HG02763 (cell line): ENCODE results near the gene CCBE1.
"Not testable (repeated sequence)": the region's sequence is repeated elsewhere in the genome, so short reads cannot be mapped to it uniquely, and the experiment has no call there.

Experiments
- ATAC-seq: cut with Tn5 transposase; IDR thresholded peaks from one replicate; pipeline ENCODE4 v1.9.1; 2021; ENCODE audit warnings: mild to moderate bottlenecking, moderate library complexity; ENCODE audit not compliant: unreplicated experiment

The CCBE1 gene

DNA sequence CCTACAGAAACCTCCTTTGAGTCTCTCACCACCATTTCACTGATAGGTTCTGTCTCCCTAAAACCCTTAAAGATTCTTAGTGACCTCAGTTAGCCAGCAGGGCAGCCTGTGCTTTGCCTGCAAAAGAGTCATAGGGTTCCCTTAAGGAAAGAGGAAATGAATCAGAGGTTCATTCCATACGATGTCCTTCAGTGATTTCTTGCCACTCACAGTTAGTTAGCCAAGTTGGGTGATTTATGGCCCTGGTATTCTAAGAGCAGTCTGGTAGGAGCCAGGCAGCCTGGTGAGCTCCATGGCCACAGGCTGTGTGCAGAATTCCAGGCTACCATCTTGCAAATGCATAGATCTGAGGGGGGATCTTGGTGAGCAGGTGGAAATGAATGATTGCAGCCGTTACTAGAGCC lies 18.7 kb upstream of the CCBE1 start:
- ATAC-seq = no peak

DNA sequence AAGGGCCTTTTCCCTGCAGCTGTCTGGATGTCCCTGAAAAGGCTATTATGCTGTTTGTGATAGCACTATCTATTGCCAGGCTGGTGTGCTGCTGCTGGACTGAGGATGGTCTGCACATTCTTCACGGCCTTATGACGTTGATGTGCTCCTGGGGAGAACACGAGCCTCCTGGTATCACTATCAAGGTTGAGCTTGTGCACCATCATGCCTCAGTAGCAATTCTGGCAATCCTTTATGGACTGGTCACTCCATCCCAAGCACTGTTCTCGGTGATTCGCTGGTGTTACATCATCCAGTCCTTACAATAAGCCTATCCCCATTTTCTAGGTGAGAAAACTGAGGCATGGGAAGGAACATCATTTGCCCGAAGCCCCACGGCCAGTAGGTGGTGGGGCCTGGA lies 18.2 kb upstream of the CCBE1 start:
- no peak for ATAC-seq

DNA sequence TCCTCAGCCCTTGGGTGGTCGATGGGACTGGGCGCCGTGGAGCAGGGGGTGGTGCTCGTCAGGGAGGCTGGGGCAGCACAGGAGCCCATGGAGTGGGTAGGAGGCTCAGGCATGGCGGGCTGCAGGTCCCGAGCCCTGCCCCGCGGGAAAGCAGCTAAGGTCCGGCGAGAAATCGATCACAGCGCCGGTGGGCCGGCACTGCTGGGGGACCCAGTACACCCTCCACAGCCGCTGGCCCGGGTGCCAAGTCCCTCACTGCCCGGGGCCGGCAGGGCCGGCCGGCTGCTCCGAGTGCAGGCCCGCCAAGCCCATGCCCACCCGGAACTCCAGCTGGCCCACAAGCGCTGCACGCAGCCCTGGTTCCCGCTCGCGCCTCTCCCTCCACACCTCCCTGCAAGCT lies 16.9 kb upstream of the CCBE1 start:
- ATAC-seq = not testable (repeated sequence)

DNA sequence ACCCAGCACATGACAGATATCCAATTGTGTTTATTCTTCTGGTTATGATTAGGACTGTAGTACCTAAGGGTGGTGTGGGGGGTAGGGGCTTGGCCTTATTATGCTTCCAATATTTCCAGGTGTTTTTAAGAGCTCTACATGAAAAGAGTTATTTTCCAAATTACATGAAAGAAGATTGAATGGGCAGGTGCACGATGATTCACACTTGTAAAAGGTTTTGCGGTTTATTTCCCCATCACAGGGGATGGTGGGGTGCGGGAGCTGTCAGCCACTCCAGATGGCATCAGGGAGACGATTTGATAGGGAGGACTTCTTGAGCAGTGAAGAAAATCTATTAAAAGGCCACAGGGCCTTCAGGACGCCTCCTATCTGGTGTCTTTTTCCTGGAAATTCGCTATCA lies 15.1 kb upstream of the CCBE1 start:
- ATAC-seq = no peak

DNA sequence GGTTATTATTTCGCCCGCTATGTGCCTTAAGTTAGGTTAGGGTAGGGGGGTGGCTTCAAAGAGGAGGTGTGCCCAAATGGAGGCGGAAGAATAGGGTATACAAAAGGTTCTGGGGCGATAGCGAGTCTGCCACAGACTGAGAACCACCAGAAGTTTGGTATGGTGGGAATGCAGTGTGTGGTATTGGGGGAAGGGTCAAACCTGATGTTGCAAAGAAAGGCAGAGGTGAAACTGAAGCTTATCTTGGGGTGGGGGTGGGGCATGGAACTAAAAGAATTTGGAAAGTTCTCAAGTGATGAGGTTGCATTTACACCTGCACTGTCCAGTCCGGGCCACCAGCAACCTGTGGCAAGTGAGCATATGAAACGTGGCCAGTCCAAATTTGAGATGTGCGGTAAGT lies 11.8 kb upstream of the CCBE1 start:
- ATAC-seq = no peak

DNA sequence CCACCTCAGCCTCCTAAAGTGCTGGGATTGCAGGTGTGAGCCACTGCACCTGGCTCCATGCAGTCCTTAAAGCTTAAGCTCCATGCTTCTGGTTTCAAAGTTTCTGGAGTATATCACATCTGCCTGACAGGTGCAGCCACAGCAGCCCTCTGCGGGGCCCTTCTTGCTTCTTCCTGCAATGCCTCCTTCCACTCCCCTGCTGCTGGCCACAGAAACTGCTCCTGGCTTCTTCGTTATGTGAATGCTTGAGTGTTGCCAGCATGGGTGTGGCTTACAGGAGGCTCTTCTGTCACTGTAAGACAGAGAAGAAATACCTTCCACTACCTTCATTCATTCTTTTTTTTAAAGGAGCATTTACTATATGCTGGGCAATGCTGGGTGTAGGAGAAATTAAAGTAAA lies 10.1 kb upstream of the CCBE1 start:
- no peak for ATAC-seq

DNA sequence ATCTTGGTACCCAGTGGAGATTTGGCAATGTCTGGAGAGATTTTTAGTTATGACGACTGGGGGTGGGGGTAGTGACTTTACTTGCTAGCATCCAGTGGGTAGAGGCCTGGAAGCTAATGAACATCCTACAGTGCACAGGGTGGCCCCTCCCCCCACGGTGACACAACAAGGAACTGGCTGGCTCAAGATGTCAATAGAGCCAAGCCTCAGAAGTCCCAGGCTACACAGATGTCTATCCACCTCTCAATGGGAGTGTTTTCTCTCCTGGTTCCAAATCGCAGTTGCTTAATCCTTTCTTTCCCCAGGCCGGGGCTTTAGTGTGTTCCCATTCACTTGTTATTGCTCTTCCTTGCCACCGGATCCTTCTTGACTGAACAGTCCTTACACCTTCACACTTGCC lies 9.3 kb upstream of the CCBE1 start:
- no peak for ATAC-seq

DNA sequence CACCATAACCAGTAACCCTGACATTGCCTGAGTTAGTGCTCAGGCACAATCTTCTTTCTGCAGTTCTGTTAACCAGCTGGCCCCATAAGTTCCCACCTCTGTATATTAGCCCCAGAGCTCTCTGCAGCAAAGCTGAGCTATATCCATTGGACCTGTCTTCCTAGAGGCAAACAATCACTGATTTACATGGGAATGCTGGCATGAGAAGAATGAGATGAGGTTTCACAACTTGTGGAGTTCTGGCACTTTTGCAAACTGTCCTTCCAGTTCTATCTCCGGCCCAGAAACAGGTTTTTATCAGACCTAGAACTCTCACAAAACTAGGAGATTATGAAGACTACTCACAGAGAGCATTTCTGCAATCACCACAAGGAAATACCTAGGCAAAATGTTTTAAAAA lies 7.9 kb upstream of the CCBE1 start:
- no peak for ATAC-seq

DNA sequence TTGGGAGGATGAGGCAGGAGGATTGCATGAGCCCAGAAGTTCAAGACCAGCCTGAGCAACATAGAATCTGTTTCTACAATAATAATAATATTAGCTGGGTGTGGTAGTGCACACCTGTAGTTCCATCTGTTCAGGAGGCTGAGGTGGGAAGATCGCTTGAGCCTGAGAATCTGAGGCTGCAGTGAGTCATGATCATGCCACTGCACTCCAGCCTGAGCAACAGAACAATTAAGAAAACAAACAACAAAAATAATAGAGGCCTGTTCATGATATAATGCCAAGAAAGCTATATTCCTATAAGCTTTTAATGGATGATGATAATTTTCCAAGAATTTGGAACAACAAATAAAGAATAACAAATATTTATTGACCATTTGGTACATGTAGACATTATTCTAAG lies 6.9 kb upstream of the CCBE1 start:
- no peak for ATAC-seq

DNA sequence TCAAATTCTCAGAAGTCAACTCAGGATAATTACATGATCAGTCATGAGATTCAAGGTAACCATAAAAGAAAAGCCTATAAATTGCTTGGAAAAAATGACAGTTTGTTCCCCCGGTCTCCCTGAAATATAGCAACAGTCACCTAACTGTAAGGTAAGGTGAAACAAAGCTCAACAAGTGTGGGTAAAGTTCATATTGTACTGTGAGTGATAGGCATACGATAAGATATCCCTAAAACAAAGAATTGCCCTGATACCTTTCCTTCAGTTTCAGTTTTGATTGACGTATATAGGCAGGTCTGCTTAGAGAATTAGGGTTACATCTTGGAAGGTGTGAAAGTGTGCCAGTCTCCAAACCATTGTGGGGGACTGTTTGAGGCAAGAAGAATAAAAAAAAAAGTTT lies 4.0 kb upstream of the CCBE1 start:
- ATAC-seq = no peak

DNA sequence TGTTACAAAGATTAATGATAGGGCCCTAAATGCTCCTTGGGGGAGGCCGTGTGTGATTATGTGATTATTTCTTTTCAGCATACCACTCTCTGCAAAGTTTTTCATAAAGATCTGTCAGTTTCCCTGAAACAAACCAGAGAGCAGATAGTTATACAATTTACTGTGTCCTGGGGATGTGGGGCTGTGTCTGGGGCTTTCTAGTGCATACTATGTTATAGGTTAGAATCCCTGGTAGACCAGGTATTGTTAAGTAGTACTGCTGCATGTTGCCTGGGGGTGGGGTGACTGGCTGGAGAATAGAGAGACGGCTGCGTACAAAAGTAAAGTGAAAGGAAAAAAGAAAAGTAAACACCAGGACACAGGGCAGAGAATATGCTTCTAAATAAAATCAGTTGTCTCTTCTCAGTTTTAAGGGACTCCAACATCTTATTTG lies 3.3 kb upstream of the CCBE1 start:
- no peak for ATAC-seq

DNA sequence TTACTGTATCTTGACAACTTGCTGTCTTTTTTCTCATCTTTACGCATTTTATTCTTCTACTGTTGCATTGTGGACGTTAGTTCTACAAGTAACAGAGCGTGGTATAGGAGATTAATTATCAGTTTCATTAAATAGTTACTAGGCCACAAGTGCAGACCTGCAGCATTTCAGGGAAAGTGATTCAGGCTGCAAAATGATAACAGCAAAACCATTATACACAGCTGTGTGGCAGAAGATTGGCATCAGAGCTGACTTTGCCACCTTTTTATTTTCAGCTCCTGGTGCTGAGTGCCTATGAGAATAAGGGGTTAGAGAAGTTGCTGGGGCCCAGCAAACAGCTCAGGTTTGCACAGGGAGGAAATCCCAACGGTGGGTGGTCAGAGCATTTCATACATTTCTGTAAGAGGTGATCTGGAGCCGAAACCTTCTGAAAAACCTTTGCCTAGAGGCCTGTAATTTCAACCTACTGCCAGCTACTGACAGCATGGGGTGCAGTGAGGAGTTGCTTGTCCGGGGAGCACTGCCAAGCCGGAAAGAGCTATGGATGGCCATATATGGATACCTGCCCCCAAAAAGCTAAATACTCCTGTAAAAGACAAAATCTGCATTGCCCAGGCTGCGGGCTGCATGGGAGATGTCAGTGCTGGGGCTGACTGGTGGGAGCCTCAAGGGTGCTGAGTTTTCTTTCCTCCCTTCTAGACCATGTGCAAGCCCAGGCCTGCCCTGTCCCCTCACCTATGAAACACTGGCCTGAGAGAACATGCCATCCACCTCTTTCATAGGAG lies 2.7 kb upstream of the CCBE1 start:
- ATAC-seq = no peak

DNA sequence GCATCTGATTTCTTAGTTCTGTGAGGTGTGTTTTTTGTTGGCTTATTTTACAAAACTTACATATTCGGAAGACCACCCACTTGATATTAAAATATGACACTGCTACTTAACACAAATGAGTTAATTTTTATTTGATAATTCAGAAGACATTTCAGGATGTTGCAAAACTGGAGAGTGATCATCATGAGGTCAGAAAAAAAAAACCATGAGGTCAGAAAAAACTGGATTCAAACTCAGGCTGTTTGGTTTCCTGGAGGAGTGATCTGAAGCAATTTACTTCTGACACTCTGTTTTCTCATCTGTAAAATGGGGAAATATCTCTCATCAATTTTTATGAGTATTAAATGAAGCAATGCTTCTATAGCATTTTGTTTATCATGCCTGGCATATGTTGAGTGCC lies 1.8 kb upstream of the CCBE1 start:
- no peak for ATAC-seq

DNA sequence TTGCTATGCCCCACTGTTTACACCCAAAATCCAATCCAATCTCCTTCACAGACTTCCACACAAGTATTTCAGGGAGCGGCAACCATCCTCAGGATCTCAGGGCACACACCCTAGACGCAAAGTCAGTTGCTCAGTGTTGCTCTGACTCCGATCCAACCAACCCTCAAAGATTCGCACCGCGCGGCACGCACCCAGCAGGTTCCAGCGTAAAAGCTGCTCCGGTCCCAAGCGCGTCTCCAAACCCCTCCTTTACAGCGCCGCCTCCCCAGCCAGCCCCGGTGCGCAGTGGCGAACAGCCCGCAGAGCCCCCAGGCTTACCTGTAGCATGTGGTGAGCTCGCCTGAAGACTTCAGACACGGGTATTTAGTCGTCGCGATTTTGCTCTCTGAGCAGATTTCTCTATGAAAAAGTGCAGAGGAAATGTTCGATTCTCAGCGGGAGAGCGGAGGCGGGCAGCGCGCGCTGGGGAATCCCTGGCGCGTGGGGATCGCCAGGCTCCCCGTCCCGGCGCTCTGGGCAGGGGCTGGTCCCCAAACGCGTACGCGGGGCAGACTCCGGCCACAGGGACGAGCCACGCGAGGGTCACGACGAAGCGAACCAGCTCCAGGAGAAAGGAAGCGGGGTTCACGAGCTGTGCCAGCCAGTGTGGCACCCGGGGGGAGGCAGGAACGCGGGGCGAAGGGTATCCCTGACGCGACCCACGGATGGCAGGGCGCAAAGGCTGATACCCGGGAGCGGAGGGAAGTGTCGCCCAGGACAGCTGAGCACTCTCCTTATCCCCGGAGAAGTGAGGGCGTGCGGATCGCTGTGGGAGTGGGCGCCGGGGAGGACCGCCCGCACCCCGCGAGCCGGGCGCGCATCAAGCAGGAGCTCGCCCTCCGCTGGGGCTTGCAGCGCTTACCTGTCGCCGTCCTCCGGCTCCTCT lies 650 bp downstream of the CCBE1 start:
- no peak for ATAC-seq

DNA sequence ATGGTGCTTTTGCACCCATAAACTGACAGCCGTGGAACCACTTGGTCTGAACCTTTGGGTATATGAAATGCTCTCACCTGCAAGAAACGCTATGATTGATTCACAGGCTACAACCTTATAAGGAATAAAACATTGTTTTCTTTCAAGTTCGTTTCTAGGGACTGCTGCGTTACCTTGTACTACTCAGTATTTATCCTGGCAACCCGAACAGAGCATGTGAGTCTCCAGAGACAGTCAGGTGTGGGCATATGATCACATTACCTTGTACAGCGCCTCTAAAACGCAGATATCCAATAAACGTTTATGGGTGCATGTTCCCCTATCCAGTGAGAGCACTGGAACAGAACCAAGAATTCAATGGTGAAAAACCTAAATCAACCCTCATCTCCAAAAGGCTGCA lies 1.7 kb downstream of the CCBE1 start:
- ATAC-seq = no peak

DNA sequence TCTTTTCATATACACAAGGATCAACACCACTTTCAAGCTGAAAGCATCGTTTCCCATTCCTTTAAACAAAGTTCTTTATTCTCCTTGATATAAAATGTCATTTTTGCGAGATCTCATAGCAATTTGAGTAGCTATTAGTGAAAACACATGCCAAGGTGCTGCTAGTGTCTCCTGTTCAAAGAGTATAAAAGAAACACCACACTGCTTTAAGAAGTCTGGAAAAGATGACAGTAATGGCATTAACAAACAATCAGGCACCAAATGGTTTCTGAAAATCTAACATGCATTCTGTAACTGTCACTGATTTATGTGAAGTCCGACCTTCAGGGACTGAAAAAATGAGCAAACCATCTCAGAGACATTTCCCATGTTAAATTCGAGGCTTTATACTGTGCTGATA lies 2.4 kb downstream of the CCBE1 start:
- ATAC-seq = no peak

DNA sequence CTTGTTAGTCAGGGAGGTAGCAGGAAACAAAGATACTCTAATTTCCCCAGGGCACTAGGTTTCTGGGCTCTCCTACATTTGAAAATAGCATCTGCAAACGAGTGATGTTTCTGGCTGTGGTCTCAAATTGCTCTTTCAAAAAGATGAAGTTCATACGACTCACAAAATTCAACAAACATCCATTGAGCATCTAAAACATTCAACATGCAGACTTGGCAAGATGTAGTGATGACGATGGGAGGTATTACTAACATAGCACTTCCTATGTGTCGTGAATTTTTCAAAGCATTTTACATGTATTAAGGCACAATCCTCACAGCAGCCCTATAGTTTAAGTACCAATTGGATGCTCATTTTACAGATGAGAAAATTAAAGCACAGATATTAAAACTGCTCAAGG lies 5.2 kb downstream of the CCBE1 start:
- no peak for ATAC-seq

DNA sequence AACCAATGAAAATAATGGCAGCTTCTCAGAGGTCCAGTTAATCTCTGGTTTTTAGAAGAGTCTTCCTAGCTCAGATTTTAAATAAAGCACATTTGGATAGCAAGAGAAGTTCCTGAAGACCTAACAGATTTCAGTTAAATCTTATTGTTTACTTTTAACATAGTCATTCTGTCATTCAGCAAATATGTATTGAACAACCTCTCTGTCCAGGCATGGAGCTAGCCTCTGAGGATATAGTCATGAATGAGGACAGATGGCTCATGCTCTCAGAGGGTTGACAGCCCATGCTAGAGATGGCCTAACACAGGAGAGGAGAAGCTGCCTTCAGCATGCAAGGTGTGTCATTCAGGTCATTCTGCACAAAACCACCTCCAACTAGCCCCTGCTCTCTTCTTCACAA lies 6.2 kb downstream of the CCBE1 start:
- no peak for ATAC-seq

DNA sequence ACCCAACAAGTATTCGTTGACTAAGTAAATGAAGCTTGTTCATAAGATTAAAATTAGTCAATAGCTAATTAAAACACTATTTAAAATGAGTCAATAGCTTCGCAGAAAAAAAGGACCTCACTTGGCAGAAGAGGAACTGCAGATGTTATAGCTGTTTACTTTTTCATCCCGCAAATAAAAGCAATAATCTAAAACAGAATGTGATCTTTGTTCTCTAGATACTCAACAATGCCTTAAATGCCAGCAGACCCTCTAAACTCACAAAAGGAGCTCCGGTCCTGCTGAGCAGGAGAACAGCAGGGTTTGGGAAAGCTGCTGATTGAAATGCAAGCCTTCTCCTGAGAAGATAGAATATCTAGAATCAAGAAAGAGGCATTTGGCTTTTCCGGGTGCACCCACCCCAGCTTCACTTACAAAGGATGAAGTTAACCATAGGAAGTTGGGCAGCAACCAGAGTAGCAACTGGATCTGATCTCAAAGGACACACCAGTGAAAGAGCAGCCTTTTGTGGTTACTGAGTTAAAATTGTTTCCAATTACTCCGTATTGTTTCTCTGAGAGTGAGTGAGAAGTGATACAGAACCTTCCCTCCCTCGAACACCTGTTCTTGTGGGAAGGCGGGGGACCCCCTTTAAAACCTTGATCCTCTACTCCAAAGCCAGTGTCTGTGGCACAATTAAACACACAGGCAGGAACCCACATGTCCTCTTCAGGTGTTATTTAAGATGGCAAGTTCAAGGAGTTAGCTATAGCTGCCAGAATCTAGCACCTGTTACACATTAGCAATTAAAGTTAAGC lies 6.8 kb downstream of the CCBE1 start:
- no peak for ATAC-seq

DNA sequence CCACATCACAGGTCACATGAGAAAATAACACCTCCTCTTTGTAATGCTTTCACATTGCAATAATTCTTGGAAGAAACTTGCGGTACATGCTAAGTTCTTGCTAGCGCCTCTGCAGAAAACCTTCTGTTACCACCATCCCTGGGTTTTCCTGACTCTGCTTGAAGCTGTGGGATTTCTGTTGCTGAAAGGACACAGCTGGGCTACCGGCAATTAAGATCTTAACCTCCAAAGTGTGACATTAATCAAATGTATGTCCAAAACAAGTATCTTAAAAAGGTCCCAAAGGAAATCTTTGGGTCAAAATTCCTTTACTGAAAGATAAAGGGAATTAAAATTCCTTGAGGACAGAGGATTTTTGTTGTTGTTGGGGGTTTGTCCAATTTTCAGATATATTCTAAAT lies 7.5 kb downstream of the CCBE1 start:
- no peak for ATAC-seq

DNA sequence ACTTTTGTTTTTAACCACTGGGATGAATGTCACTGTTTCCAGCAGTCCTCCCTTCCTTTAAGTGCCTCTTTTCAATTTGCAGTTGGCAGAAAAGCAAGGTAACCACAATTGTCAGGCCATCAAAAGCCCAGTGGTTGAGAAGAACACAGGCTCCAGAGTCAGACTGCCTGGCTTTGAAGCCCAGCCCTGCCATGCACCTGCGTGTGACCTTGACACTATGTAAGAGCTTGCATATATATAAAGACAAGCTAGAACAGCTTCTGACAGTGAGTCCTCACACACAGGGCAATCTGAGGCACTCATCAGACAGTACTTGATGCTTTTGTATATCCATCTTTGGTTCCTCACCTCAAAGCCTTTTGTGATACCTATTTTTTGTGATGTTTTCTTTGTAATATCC lies 11.0 kb downstream of the CCBE1 start:
- ATAC-seq = no peak
